ENCODE measurements around the gene PAOX.

PAOX gene

DNA sequence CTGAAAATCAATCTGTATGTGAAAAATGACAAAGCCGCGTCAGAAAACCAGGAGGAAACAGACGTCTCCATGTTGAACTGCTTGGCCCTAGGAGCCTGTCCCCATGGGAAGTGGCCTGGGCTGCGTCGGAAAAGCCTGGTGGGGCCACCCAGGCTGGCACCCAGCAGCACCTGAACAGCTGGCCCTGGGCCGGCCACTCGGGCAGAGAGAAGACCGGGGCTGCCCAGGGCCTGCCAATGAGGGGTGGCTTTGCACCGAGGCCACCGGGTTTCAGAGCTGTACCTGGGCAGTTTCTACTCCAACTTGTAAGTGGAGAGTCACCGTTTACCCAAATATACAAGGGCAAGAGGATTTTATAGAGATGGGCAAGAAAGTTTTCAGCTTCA, 20.1 kb upstream of the PAOX start:
- TF ChIP-seq, protein P1, sequence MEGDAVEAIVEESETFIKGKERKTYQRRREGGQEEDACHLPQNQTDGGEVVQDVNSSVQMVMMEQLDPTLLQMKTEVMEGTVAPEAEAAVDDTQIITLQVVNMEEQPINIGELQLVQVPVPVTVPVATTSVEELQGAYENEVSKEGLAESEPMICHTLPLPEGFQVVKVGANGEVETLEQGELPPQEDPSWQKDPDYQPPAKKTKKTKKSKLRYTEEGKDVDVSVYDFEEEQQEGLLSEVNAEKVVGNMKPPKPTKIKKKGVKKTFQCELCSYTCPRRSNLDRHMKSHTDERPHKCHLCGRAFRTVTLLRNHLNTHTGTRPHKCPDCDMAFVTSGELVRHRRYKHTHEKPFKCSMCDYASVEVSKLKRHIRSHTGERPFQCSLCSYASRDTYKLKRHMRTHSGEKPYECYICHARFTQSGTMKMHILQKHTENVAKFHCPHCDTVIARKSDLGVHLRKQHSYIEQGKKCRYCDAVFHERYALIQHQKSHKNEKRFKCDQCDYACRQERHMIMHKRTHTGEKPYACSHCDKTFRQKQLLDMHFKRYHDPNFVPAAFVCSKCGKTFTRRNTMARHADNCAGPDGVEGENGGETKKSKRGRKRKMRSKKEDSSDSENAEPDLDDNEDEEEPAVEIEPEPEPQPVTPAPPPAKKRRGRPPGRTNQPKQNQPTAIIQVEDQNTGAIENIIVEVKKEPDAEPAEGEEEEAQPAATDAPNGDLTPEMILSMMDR (IDR thresholded peaks at IDR 0.05; ENCODE audit: low read depth, low read length) = no peak
- H3K4me3 ChIP-seq (replicated peaks in 1 of 2; ENCODE audit: low read depth in 2 of 2, low read length in 2 of 2) = no peak overlapping the region
- no peak for DNase-seq (ENCODE audit: low read depth in 2 of 2)

DNA sequence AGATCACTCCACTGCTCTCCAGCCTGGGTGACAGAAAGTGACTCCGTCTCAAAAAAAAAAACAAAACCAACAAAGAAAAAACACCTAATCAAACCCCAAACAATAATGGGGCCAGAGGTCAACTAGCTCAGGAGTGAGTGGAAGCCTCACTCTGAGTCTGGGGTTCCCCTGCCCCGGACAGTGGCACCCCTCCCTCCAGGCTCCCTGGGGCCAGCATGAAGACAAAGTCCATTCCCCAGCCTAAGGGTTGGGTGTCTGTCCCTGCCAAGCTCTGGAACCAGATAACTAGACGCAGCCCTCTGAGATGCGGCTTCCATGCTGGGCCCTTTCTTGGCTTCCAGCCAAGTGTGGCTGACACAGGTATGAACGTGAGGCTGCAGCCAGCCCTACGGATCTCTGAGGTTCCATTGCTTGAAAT, 19.5 kb upstream of the PAOX start:
- no peak overlapping the region for H3K4me3 ChIP-seq (replicated peaks in 1 of 2; ENCODE audit: low read depth in 2 of 2, low read length in 2 of 2)
- DNase-seq (ENCODE audit: low read depth in 2 of 2) = no peak
- TF ChIP-seq, protein P1 (IDR thresholded peaks at IDR 0.05; ENCODE audit: low read depth, low read length) = no peak

DNA sequence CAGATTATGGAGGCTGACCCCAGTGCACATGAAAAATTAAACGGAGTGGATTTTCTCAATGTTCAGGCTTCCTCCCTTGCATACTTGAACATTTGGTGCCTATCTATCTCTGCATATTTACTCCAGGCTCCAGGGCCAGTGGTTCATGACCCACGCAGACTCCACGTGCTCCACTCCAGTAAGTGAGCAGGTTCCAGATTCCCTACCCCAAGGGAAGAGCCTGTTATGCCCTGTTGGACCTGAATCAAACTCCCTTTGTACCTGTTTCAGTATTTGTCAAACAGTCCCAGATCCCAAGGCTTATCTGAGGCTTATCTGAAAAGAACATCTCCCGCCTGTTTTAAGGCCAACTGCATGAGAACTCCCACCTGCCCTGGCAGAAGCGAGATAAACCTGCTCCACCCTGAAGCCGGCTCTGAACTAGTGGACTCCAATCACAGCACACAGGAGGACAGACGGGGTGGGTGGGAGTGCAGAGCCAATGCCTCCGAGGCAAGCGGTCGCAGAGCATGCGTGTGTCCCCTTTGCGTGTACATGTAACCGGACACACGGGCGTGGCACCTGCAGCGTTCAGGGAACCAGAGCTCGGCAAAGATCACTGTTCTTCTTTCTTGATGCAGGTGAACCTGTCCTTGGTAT, 19.0 kb upstream of the PAOX start:
- no peak for DNase-seq (ENCODE audit: low read depth in 2 of 2)
- TF ChIP-seq, protein P1 (IDR thresholded peaks at IDR 0.05; ENCODE audit: low read depth, low read length) = no peak
- H3K4me3 ChIP-seq (replicated peaks in 1 of 2; ENCODE audit: low read depth in 2 of 2, low read length in 2 of 2) = no peak overlapping the region

DNA sequence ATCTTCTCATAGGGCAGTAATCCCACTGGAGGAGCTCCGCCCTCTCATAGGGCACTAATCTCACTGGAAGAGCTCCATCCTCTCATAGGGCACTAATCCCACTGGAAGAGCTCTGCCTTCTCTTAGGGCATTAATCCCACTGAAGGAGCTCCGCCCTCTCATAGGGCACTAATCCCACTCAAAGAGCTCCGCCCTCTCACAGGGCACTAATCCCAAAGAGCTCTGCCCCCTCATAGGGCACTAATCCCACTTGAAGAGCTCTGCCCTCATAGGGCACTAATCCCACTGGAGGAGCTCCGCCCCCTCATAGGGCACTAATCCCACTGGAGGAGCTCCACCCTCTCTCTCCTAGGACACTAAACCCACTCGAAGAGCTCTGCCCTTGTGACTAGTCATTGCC, 17.8 kb upstream of the PAOX start:
- TF ChIP-seq, protein P1 (IDR thresholded peaks at IDR 0.05; ENCODE audit: low read depth, low read length) = no peak
- no peak overlapping the region for H3K4me3 ChIP-seq (replicated peaks in 1 of 2; ENCODE audit: low read depth in 2 of 2, low read length in 2 of 2)
- no peak for DNase-seq (ENCODE audit: low read depth in 2 of 2)

DNA sequence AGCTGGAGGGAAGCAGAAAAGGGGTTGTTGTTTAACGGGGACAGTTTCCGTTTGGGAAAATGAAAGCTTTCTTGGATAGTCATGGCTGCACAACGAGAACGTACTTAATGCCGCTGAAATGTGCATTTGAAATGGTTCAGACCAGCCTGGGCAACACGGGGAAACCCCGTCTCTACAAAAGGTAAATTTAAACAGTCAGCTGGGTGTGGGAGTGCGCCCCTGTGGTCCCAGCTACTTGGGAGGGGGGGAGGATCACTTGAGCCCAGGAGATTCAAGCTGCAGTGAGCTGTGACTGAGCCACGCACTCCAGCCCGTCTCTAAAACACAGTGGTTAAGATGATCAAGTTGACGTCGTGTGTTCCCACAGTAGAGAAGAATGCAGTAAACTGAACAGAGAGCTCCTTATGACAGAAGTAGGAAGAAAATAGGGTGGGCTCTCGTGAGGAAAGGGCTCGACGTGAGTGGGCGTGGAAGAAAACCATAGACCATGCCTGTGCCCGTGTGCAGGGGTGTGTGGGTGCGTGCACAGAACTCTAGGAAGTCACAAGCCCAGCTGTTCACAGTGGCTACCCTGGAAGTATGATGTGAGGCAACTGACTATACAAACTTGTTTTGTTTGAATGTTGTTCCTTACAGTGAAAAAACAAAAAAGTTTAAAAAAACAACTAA, 17.2 kb upstream of the PAOX start:
- H3K4me3 ChIP-seq (replicated peaks in 1 of 2; ENCODE audit: low read depth in 2 of 2, low read length in 2 of 2) = no peak overlapping the region
- no peak for DNase-seq (ENCODE audit: low read depth in 2 of 2)
- TF ChIP-seq, protein P1 (IDR thresholded peaks at IDR 0.05; ENCODE audit: low read depth, low read length) = no peak

DNA sequence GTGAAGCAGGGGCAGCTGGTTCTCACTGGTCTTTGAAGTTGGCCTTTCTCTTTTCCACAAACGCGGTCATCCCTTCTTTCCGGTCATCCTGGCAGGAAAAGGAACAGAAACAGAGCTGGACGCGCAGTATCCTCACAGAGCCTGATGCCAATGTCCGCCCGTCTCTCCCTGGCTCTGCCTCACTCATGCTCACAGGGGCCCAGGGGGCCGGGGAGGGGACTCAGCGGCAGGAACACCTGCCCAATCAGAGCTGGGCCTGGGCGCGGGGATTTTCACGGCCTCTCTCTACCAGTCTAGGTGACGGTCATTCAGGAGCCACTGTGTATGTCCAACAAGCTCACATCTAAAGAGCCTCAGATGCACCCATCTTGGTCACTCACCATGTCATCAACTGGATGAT, 16.2 kb upstream of the PAOX start:
- TF ChIP-seq, protein P1 (IDR thresholded peaks at IDR 0.05; ENCODE audit: low read depth, low read length) = no peak
- no peak overlapping the region for H3K4me3 ChIP-seq (replicated peaks in 1 of 2; ENCODE audit: low read depth in 2 of 2, low read length in 2 of 2)
- DNase-seq (ENCODE audit: low read depth in 2 of 2) = no peak

Measured in cardiac fibroblast (primary cell).